ENCODE measurements around the gene CTU2.

Gene CTU2

DNA sequence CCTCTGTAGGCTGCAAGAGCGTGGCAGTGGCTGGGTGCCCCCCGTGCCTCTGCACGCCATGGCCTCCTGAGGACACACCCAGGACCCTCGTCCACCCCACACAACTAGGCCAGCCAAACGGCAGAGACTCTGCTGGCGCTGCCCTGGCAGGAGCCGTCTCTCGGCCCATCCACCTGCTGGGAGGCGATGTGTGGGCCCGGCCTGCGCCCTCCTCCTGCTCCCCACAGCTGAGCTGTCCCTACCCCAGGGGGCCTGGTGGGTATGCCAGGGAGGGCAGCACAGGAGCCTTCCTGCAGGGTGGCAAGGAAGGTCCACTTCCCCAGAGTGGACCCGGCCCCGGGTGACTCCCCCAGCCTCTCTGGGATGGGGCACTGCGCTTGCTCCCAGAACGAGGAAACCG lies 7.1 kb upstream of the CTU2 start:
- Histone ChIP-seq H3K18ac (ENCODE audit: low read length) (no peak overlapping the region), H3K9ac (ENCODE audit: low read length) (no peak overlapping the region), H3K4ac (ENCODE audit: low read depth, low read length) (no peak overlapping the region), H3K79me1 (ENCODE audit: low read length) (no peaks in the 10 kb centered on the region), H3K4me3 (ENCODE audit: low read length) (no peak overlapping the region), H3K56ac (ENCODE audit: low read length) (no peak overlapping the region), H2BK5ac (ENCODE audit: low read length) (no peak overlapping the region), H3K4me2 (ENCODE audit: low read length) (no peak overlapping the region), H3K27me3 (ENCODE audit: insufficient read depth, low read length, poor library complexity) (no peaks in the 10 kb centered on the region), H3K4me1 (ENCODE audit: control insufficient read depth, low read depth, low read length) (no peaks in the 10 kb centered on the region), H3K27ac (ENCODE audit: low read depth, low read length) (no peak overlapping the region), H3K79me2 (ENCODE audit: control insufficient read depth, insufficient read depth, low read length) (no peaks in the 10 kb centered on the region), H3K23ac (ENCODE audit: low read length) (no peak overlapping the region), H2BK15ac (replicated peaks; ENCODE audit: low read depth) (no peak overlapping the region), H2BK120ac (ENCODE audit: low read depth, low read length) (no peak overlapping the region), H3K36me3 (ENCODE audit: control insufficient read depth, insufficient read depth, low read length) (no peaks in the 10 kb centered on the region), H4K8ac (ENCODE audit: low read depth, low read length) (no peak overlapping the region), H2AK5ac (ENCODE audit: low read length) (no peak overlapping the region), H4K5ac (ENCODE audit: low read length) (no peak overlapping the region)
- WGBS (ENCODE audit: extremely low coverage, insufficient coverage, low lambda C conversion rate), result no CpG with 5 or more reads among the region's 16 CpGs
- DNase-seq, result no peak

DNA sequence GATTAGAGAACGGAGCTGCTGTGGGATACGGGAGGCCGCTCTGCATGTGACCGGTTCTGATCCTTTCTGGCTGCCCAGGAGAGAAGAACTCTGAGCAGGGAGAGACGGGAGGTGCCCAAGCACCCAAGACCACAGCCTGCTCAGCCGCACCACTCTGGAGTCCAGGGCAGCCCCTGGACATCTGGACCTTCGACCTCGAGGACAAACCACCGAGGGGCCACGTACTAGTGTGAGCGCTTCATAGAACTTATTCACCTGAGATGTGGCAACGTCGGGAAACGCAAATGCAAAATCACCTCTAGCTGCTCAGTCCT lies 6.0 kb upstream of the CTU2 start:
- H3K23ac ChIP-seq (ENCODE audit: low read length), result no peak overlapping the region
- no peak overlapping the region for H3K4me2 ChIP-seq (ENCODE audit: low read length)
- no peak overlapping the region for H3K27ac ChIP-seq (ENCODE audit: low read depth, low read length)
- no CpG with 5 or more reads among the region's 14 CpGs for WGBS (ENCODE audit: extremely low coverage, insufficient coverage, low lambda C conversion rate)
- no peaks in the 10 kb centered on the region for H3K27me3 ChIP-seq (ENCODE audit: insufficient read depth, low read length, poor library complexity)
- H3K4ac ChIP-seq (ENCODE audit: low read depth, low read length), result no peak overlapping the region
- peaks cover 4% of the 10 kb centered on the region for H3K79me1 ChIP-seq (ENCODE audit: low read length)
- H3K4me1 ChIP-seq (ENCODE audit: control insufficient read depth, low read depth, low read length), result no peaks in the 10 kb centered on the region
- no peak overlapping the region for H2BK5ac ChIP-seq (ENCODE audit: low read length)
- no peak overlapping the region for H3K9ac ChIP-seq (ENCODE audit: low read length)
- H3K79me2 ChIP-seq (ENCODE audit: control insufficient read depth, insufficient read depth, low read length), result peaks cover 2% of the 10 kb centered on the region
- H2BK120ac ChIP-seq (ENCODE audit: low read depth, low read length), result no peak overlapping the region
- H4K8ac ChIP-seq (ENCODE audit: low read depth, low read length), result no peak overlapping the region
- H3K18ac ChIP-seq (ENCODE audit: low read length), result no peak overlapping the region
- H3K36me3 ChIP-seq (ENCODE audit: control insufficient read depth, insufficient read depth, low read length), result no peaks in the 10 kb centered on the region
- no peak overlapping the region for H3K4me3 ChIP-seq (ENCODE audit: low read length)
- no peak overlapping the region for H4K5ac ChIP-seq (ENCODE audit: low read length)
- H3K56ac ChIP-seq (ENCODE audit: low read length), result no peak overlapping the region
- no peak overlapping the region for H2AK5ac ChIP-seq (ENCODE audit: low read length)
- DNase-seq, result no peak
- H2BK15ac ChIP-seq (replicated peaks; ENCODE audit: low read depth), result no peak overlapping the region

DNA sequence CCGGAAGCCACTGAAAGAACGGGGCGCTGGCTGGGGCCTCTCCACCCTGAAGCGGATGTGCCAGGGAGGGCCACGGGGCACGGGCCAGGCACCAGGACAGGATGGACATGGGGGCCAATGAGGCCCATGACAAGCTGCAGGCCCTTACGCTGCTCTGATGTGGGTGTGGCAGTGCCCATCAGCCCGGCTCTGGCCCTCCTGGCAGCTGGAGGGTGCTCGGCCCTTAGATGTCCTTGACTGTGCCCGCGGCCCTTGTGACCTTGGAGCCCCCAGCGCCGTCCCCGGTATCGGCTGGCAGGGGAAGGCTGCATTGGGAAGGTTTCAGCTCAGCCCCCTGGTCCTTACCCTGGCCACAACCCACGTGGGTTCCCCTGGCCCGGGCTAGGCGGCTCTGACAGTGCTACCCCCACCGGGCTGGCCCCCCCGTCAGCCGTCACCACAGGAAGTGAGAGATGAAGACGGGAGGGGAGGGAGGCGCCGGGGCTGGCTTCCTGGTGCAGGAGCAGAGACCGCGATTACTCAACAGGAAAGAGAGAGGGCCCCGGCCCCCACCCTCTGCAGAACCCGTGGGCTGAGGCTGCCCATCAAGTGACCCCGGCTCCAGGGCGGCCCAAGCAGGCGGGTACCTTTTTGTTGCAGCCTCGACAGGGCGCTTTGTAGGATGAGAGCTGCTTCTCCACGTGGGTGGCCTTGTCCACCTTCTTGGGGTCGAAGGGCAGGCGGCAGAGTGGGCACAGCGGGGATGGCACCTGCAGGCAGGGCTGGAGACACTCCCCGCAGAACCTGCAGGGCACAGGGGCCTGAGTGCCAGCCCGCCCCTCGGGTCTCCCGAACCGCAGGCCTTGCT lies 5.4 kb upstream of the CTU2 start:
- no peak overlapping the region for H2AK5ac ChIP-seq (ENCODE audit: low read length)
- no peaks in the 10 kb centered on the region for H3K4me1 ChIP-seq (ENCODE audit: control insufficient read depth, low read depth, low read length)
- H3K27me3 ChIP-seq (ENCODE audit: insufficient read depth, low read length, poor library complexity), result no peaks in the 10 kb centered on the region
- H4K8ac ChIP-seq (ENCODE audit: low read depth, low read length), result no peak overlapping the region
- H3K23ac ChIP-seq (ENCODE audit: low read length), result no peak overlapping the region
- H2BK5ac ChIP-seq (ENCODE audit: low read length), result no peak overlapping the region
- no peak overlapping the region for H3K9ac ChIP-seq (ENCODE audit: low read length)
- no peak for DNase-seq
- no CpG with 5 or more reads among the region's 42 CpGs for WGBS (ENCODE audit: extremely low coverage, insufficient coverage, low lambda C conversion rate)
- peaks cover 2% of the 10 kb centered on the region for H3K79me2 ChIP-seq (ENCODE audit: control insufficient read depth, insufficient read depth, low read length)
- H2BK120ac ChIP-seq (ENCODE audit: low read depth, low read length), result no peak overlapping the region
- H3K4me2 ChIP-seq (ENCODE audit: low read length), result no peak overlapping the region
- no peak overlapping the region for H3K27ac ChIP-seq (ENCODE audit: low read depth, low read length)
- H3K18ac ChIP-seq (ENCODE audit: low read length), result no peak overlapping the region
- H3K56ac ChIP-seq (ENCODE audit: low read length), result no peak overlapping the region
- peaks cover 4% of the 10 kb centered on the region for H3K79me1 ChIP-seq (ENCODE audit: low read length)
- H2BK15ac ChIP-seq (replicated peaks; ENCODE audit: low read depth), result no peak overlapping the region
- no peak overlapping the region for H4K5ac ChIP-seq (ENCODE audit: low read length)
- H3K4me3 ChIP-seq (ENCODE audit: low read length), result no peak overlapping the region
- no peak overlapping the region for H3K4ac ChIP-seq (ENCODE audit: low read depth, low read length)
- H3K36me3 ChIP-seq (ENCODE audit: control insufficient read depth, insufficient read depth, low read length), result no peaks in the 10 kb centered on the region

DNA sequence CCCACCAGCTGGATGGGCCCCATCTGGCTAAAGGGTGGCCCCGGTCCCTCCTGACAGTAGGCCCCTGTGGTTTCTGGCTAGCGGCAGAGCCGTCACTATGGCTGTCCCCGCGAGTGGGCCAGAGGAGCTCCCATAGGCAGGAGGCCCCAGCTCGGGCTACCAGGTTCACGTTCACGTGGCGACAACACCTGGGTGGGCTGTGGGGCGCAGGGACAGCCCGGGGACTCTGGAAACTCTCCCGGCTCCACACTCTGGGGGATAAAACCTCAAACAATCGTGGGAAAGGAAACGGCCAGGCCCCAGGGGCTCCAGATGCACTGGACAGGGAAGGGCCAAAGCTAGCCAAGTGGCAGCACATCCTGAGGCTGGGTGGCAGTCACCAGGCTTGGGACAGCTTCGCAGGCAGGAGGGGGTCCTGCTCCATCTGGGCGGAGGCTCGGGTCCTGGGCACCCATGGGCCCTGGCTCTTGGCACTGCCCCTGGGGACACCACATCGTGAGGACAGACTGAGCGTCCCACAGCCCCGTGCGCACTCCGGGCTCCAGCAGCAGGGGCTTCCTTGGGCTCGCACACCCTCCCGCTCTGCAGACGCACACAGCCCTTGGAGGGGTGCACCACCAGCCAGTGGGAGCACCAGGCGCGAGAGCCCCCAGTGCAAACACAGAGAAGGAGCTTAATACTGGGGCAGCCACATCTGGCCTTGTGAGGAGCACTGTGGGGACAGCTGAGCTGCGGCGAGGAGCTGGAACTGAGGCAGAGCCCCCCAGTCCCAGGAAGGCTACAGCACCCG lies 4.5 kb upstream of the CTU2 start:
- H3K27me3 ChIP-seq (ENCODE audit: insufficient read depth, low read length, poor library complexity), result no peaks in the 10 kb centered on the region
- no peaks in the 10 kb centered on the region for H3K4me1 ChIP-seq (ENCODE audit: control insufficient read depth, low read depth, low read length)
- no peak overlapping the region for H2BK15ac ChIP-seq (replicated peaks; ENCODE audit: low read depth)
- H2AK5ac ChIP-seq (ENCODE audit: low read length), result no peak overlapping the region
- peaks cover 4% of the 10 kb centered on the region for H3K79me2 ChIP-seq (ENCODE audit: control insufficient read depth, insufficient read depth, low read length)
- peaks cover 7% of the 10 kb centered on the region for H3K79me1 ChIP-seq (ENCODE audit: low read length)
- H2BK120ac ChIP-seq (ENCODE audit: low read depth, low read length), result no peak overlapping the region
- no peak overlapping the region for H3K27ac ChIP-seq (ENCODE audit: low read depth, low read length)
- no peak overlapping the region for H4K5ac ChIP-seq (ENCODE audit: low read length)
- no peak overlapping the region for H3K18ac ChIP-seq (ENCODE audit: low read length)
- H3K4me2 ChIP-seq (ENCODE audit: low read length), result no peak overlapping the region
- WGBS (ENCODE audit: extremely low coverage, insufficient coverage, low lambda C conversion rate), result no CpG with 5 or more reads among the region's 30 CpGs
- H3K4ac ChIP-seq (ENCODE audit: low read depth, low read length), result no peak overlapping the region
- H4K8ac ChIP-seq (ENCODE audit: low read depth, low read length), result no peak overlapping the region
- DNase-seq, result no peak
- no peak overlapping the region for H3K56ac ChIP-seq (ENCODE audit: low read length)
- no peak overlapping the region for H2BK5ac ChIP-seq (ENCODE audit: low read length)
- H3K4me3 ChIP-seq (ENCODE audit: low read length), result no peak overlapping the region
- no peaks in the 10 kb centered on the region for H3K36me3 ChIP-seq (ENCODE audit: control insufficient read depth, insufficient read depth, low read length)
- no peak overlapping the region for H3K23ac ChIP-seq (ENCODE audit: low read length)
- no peak overlapping the region for H3K9ac ChIP-seq (ENCODE audit: low read length)

DNA sequence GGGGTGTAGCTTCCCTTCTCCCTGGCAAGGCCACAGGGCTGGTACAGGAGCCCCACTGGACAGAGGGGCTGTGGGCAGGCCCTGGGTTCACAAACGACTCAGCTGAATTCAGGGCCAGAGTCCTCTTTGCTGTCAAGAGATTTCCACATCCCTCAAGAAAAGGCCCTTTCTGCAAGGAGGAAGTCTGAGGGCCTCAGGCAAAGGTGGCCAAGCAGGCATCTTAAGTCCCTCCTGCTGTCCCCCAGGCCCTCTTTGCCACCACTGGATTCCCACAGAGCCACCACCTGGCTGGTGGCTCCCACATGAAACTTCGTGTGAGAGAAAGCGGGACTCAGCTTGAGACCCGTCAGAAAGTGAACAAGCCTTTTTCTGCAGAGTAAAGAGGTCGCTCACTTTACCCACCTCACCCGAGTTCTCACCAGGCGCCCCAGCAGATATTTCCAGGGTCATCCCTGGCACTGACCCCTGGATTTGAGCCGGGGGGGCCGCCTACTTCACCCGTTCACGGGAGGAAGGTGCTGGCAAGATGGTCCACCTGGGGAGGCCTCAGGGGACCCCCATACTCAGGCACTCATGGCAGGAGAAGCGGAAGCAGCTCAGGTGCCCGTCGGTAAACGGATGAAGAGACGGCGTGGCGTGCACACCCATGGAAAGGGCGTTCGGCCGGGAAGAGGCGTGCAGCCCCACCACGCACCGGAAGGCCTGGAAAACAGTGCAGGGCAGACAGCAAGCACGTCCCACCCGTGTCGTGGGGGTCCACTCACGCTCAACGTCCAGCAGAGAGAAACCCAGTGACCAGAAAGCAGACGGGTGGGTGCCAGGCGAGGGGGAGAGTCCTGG lies 3.7 kb upstream of the CTU2 start:
- H2AK5ac ChIP-seq (ENCODE audit: low read length), result no peak overlapping the region
- no peak overlapping the region for H2BK5ac ChIP-seq (ENCODE audit: low read length)
- WGBS (ENCODE audit: extremely low coverage, insufficient coverage, low lambda C conversion rate), result no CpG with 5 or more reads among the region's 31 CpGs

More for the DNA sequence above, 3.7 kb upstream of the CTU2 start:
- Histone ChIP-seq H3K56ac (ENCODE audit: low read length) (no peak overlapping the region), H3K27me3 (ENCODE audit: insufficient read depth, low read length, poor library complexity) (no peaks in the 10 kb centered on the region), H3K18ac (ENCODE audit: low read length) (no peak overlapping the region), H3K79me2 (ENCODE audit: control insufficient read depth, insufficient read depth, low read length) (peaks cover 8% of the 10 kb centered on the region), H2BK15ac (replicated peaks; ENCODE audit: low read depth) (no peak overlapping the region), H4K8ac (ENCODE audit: low read depth, low read length) (no peak overlapping the region), H3K4ac (ENCODE audit: low read depth, low read length) (no peak overlapping the region), H3K79me1 (ENCODE audit: low read length) (peaks cover 12% of the 10 kb centered on the region), H3K9ac (ENCODE audit: low read length) (no peak overlapping the region), H3K4me2 (ENCODE audit: low read length) (no peak overlapping the region), H4K5ac (ENCODE audit: low read length) (no peak overlapping the region), H3K27ac (ENCODE audit: low read depth, low read length) (no peak overlapping the region), H2BK120ac (ENCODE audit: low read depth, low read length) (no peak overlapping the region), H3K4me1 (ENCODE audit: control insufficient read depth, low read depth, low read length) (no peaks in the 10 kb centered on the region), H3K23ac (ENCODE audit: low read length) (no peak overlapping the region), H3K4me3 (ENCODE audit: low read length) (no peak overlapping the region), H3K36me3 (ENCODE audit: control insufficient read depth, insufficient read depth, low read length) (no peaks in the 10 kb centered on the region)
- no peak for DNase-seq

Measured in mesendoderm (in vitro differentiated cells).